Measurements from ENCODE around the gene KIF21B. TPM values are rescaled to one million over a fixed set of nuclear protein-coding genes. Genes with fewer than 3 reads are reported as not detected.

KIF21B gene
- total and polyA plus RNA-seq, 2 of the 4 experiments (the other 2 are of a cell fraction), result 0.36 to 0.55 TPM

- Histone ChIP-seq H2BK5ac (ENCODE audit: low read depth, low read length, poor library complexity, severe bottlenecking) (no peak overlapping the region), H3K9me3 (ENCODE audit: control insufficient read depth, insufficient read depth, low read length) (no peaks in the 10 kb centered on the region), H3K36me3 (ENCODE audit: control insufficient read depth, insufficient read depth, low read length) (no peaks in the 10 kb centered on the region; the same call in 1 of the 2 replicates), H3K56ac (ENCODE audit: extremely low read depth, insufficient read depth, low read length) (no peak overlapping the region), H3K27me3 (ENCODE audit: control insufficient read depth, insufficient read depth, low read length) (peaks cover 5% of the 10 kb centered on the region; the same call in 1 of the 2 replicates), H4K20me1 (ENCODE audit: insufficient read depth, low read length) (no peaks in the 10 kb centered on the region), H3K27ac (ENCODE audit: insufficient read depth, low read length) (no peak overlapping the region), H3K4me1 (ENCODE audit: control insufficient read depth, insufficient read depth, low read length) (no peaks in the 10 kb centered on the region), H3K14ac (replicated peaks; ENCODE audit: low read depth, low read length) (no peak overlapping the region), H3K79me1 (ENCODE audit: low read depth in 1 of 2, low read length in 2 of 2) (no peaks in the 10 kb centered on the region), H2AFZ (replicated peaks; ENCODE audit: low read length, poor library complexity) (peak overlapping the region; percentile 32), H3K9ac (ENCODE audit: low read depth, low read length) (no peak overlapping the region), H4K91ac (ENCODE audit: insufficient read depth, low read depth, low read length) (no peak overlapping the region), H4K5ac (ENCODE audit: low read depth, low read length) (no peak overlapping the region), H4K8ac (ENCODE audit: low read depth in 2 of 2, low read length in 2 of 2) (no peak overlapping the region), H3K9me1 (ENCODE audit: insufficient read depth, low read length) (no peaks in the 10 kb centered on the region), H3K4ac (ENCODE audit: low read depth, low read length) (no peak overlapping the region), H3K4me3 (ENCODE audit: insufficient read depth, low read depth, low read length) (no peak overlapping the region), H2BK120ac (ENCODE audit: low read depth, low read length) (no peak overlapping the region), H2AK9ac (replicated peaks; ENCODE audit: low read depth, low read length, poor library complexity) (peak overlapping the region; percentile 16), H3K18ac (ENCODE audit: low read depth, low read length) (no peak overlapping the region), H2BK15ac (ENCODE audit: low read depth, low read length) (no peak overlapping the region), H3K23ac (ENCODE audit: low read depth, low read length) (no peak overlapping the region), H2AK5ac (ENCODE audit: low read depth, low read length) (no peak overlapping the region), H2BK20ac (ENCODE audit: low read depth, low read length) (no peak overlapping the region), H3K4me2 (ENCODE audit: low read depth, low read length) (no peak overlapping the region)
- CTCF ChIA-PET, result no interaction called here
- TF ChIP-seq RFX5 (IDR thresholded peaks at IDR 0.05; ENCODE audit: low read depth, low read length) (no peak), CEBPB (IDR thresholded peaks at IDR 0.05; ENCODE audit: low read depth, low read length) (no peak), USF2 (IDR thresholded peaks at IDR 0.05; ENCODE audit: low read depth, low read length) (no peak), NFE2L2 (IDR thresholded peaks at IDR 0.05; ENCODE audit: low read depth, low read length) (no peak), BHLHE40 (IDR thresholded peaks at IDR 0.05; ENCODE audit: low read depth, low read length) (no peak), MXI1 (IDR thresholded peaks at IDR 0.05; ENCODE audit: borderline replicate concordance, low read depth, low read length) (no peak), SMC3 (IDR thresholded peaks at IDR 0.05; ENCODE audit: low read depth, low read length) (no peak), POLR2A (IDR thresholded peaks at IDR 0.05; ENCODE audit: low read depth, low read length) (no peak), MAFK (IDR thresholded peaks at IDR 0.05; ENCODE audit: low read depth, low read length) (no peak), FOS (IDR thresholded peaks at IDR 0.05; ENCODE audit: low read depth, low read length) (no peak), CTCF (conservative IDR thresholded peaks at IDR 0.05; ENCODE audit: low read depth, low read length) (no peak), MAZ (IDR thresholded peaks at IDR 0.05; ENCODE audit: borderline replicate concordance, low read depth, low read length) (no peak), CHD1 (IDR thresholded peaks at IDR 0.05; ENCODE audit: low read depth, low read length) (no peak), RAD21 (IDR thresholded peaks at IDR 0.05; ENCODE audit: low read length) (no peak), ELK1 (IDR thresholded peaks at IDR 0.05; ENCODE audit: borderline replicate concordance, low read depth, low read length) (no peak)
- dilution Hi-C loops (cut with HindIII; ENCODE audit: low sequenced_read_pairs, unreplicated experiment), result no loop called here
- in situ Hi-C loops (cut with MboI; ENCODE audit: low sequenced_read_pairs), result no loop called here
- ATAC-seq (ENCODE audit: low read depth) (no peak), DNase-seq (no peak)
- 95% methylated on average over 9 of the region's 14 CpGs; no CpG with 5 or more reads in 1 of the 2 experiments for WGBS, 2 experiments (ENCODE audit: extremely low coverage in 2 of 2, insufficient read length in 1 of 2)
- POLR2A ChIA-PET (ENCODE audit: unreplicated experiment), result no interaction called here
- intact Hi-C loops (cut with micrococcal nuclease), result no loop called here
- BruUV-seq (replicated peaks), result no TSS peak
Observed at GRCh38 chr1:201004732-201005131, 18.8 kb downstream of the KIF21B start.

All from IMR-90 (cell line).